HG02981 (cell line): ENCODE data around the gene CCDC43.
"Not testable (repeated sequence)": the region's sequence is repeated elsewhere in the genome, so short reads cannot be mapped to it uniquely, and the experiment has no call there.

Experiments used
- ATAC-seq: cut with Tn5 transposase; IDR thresholded peaks from one replicate; pipeline ENCODE4 v1.9.1; 2021; ENCODE audit warnings: mild to moderate bottlenecking, moderate library complexity; ENCODE audit not compliant: unreplicated experiment

The CCDC43 gene, protein sequence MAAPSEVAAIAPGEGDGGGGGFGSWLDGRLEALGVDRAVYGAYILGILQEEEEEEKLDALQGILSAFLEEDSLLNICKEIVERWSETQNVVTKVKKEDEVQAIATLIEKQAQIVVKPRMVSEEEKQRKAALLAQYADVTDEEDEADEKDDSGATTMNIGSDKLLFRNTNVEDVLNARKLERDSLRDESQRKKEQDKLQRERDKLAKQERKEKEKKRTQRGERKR

DNA sequence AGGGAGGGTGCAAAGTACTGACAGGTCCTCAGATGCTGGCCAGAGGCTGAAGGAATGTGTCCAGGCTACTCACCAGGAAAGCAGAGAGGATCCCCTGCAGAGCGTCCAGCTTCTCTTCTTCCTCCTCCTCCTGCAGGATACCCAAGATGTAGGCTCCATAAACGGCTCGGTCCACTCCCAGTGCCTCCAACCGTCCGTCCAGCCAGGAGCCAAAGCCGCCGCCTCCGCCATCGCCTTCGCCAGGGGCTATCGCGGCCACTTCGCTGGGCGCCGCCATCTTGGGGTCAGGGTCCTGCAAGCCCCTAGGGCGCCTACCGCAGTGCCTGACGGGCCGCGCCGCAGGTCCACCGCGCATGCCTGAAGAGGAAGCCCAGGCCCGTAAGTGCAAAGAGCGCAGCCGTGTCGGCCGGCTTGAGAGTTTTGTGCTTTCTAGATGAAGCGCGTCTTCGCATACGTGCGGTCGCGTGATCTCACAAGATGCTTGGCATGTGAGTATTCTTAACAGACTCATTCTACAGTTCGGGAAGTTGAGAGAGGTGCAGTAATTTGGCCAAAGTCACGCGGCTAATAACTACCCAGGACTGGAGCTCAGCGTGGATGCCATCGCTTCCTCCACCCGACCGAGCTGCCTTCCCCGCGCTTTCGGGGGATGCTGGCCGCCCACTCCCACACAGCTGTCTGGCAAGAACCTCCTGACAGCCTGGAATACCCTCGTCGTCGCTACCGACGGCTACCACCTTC, at the start of gene CCDC43:
Gene CCDC43, minus strand, starts transcription at position 300 of the 741 bp plus-strand sequence. Its CDS starts 23 bp downstream, at position 277.
- peak; percentile 86 for ATAC-seq

DNA sequence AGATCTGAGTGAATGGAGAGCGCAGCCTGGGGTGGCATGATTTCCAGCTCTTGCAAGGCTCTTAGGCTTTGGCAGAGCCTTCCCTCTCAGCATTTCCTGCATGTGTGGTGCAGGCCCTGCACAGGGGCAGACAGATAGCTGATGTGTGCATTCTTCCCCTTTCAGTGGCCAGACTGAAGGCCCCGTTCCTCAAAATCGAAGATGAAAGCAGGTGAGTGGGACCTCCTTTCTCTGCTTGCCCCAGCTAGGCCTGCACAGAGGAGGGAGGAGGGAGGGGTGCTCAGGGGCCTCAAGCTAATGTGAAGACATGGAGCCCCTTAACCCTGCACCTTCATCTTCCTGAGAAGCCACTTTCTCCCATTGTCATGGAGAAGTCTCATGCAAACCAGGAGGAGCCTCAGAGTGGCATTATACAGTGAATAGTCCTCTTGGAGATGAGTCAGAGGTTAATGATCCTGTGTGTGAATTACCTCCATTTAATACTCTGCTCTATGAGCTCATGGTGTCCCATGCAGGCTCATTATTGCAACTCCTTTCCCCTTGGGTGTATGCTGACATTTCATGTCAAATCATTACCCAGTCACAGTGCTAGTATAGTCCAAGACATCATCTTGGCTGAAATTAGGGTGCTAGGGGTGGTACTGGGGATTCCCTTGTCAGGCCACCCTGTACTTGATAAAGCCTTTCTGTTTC, 48.8 kb upstream of the CCDC43 start:
- no peak for ATAC-seq

DNA sequence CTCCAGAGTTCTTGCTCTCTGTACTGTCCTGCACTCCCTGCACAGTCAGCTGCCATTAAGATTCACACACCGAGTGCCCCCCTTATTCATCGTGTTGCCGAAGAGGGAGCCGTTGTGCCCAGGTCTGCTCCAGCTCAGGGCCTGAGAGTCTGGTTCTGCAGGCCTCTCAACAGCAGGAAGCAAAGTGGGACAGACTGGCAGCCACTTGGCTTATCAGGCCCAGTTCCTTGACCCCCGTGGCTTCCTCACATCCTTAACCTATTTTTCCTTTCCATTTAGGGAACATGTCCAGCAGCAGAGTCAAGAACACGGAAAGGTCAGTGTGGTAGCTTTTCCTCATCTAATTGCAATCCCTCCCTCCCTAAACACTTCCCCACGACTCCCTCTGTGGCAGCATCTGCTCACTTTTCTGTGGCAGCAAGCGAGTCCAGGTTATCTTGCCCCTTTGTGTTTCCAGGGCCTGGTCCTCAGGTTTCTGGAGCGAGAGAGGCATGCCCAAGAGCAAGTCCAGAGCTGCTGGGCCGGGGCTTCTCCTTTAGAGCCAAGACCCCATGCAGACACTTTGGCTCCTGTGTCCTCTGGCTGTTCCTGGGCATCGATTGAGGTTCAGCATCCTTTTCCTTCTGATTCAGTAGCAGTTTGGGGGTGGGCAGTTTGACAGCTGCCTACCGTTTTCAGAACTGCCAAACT, 47.1 kb upstream of the CCDC43 start:
- no peak for ATAC-seq

DNA sequence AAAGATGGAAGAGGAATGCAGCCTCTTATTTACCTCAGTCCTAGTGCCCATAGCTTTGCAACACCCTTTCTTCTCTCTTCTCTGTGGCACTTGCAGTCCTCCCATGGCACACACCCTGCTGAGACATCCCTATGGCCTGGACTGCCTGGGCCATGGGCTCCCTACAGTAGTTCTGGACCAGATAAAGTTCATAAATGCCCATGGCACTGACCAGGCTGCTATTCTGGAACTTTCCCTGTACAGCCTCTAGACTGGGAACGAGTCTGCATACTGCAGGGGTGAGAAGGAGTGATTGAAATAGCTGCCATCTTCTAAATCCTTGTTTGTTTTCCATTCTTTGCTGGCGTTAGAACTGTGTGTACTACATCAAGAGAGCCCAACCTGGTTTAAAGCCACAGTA, 44.7 kb upstream of the CCDC43 start:
- no peak for ATAC-seq

DNA sequence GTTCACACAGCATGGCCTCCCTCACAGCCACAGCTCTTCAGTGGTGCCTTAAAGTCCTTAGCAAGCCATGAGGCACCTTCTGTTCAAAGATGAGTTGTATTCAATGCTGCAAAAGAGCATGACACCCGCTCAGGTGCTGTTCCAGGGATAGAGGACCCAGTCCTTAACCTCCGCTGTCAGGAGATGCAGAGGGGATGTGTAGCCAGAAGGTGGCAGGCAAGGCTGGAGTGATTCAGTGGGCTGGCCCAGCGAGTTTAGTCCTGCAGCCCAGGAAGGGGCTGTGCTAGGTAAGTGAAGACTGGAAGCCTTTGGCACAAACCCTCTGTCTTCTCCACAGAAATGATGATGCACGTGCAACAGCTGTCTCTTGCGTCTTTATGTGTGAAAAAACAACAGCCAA, 44.2 kb upstream of the CCDC43 start:
- no peak for ATAC-seq

DNA sequence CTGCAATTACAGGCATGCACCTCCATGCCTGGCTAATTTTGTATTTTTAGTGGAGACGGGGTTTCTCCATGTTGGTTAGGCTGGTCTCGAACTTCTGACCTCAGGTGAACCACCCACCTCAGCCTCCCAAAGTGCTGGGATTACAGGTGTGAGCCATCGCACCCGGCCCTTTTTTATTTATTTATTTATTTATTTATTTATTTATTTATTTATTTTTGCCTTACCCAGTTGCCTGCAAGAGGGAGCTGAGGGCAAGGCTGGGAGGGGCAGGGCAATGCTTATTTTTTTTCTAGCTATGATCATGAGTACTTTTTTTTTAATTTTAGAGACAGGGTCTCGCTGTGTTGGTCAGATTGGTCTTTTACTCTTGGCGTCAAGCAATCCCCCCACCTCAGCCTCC, 36.5 kb upstream of the CCDC43 start:
- ATAC-seq, result not testable (repeated sequence)

DNA sequence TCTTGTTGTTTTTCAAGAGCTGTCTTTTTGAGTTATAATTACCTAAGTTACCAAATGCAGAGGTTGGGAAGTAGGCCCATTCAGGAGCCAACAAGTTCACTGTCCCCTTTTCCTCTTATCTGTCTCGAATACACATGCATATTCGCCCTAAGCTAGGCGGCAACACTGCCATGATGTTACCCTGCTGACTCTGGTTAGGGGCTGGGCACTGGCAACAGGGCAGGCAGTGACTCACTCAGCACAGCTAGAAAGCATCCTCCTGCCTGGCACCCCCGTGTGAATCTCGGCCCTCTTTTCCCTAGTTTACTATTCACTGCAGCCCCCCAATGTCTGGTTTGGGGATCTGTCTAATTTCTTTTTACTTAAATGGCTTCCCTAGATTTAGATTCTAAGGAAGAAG, 32.7 kb upstream of the CCDC43 start:
- ATAC-seq, result no peak

DNA sequence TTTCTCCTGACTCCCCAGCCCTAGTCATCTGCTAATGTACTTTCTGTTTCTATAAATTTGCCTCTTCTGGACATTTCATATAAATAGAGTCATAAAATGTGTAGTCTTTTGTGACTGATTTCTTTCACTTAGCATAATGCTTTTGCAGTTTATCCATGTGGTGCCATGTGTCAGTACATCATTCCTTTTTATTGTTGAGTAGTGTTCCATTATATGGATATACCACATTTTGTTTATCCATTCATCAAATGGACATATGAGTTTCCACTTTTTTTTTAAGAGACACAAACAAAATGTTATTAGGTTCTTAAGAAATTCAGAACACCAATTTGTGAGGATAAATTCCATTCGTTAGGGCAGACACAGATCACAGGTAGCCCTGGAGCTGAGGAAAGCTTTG, 29.9 kb upstream of the CCDC43 start:
- ATAC-seq, result no peak

DNA sequence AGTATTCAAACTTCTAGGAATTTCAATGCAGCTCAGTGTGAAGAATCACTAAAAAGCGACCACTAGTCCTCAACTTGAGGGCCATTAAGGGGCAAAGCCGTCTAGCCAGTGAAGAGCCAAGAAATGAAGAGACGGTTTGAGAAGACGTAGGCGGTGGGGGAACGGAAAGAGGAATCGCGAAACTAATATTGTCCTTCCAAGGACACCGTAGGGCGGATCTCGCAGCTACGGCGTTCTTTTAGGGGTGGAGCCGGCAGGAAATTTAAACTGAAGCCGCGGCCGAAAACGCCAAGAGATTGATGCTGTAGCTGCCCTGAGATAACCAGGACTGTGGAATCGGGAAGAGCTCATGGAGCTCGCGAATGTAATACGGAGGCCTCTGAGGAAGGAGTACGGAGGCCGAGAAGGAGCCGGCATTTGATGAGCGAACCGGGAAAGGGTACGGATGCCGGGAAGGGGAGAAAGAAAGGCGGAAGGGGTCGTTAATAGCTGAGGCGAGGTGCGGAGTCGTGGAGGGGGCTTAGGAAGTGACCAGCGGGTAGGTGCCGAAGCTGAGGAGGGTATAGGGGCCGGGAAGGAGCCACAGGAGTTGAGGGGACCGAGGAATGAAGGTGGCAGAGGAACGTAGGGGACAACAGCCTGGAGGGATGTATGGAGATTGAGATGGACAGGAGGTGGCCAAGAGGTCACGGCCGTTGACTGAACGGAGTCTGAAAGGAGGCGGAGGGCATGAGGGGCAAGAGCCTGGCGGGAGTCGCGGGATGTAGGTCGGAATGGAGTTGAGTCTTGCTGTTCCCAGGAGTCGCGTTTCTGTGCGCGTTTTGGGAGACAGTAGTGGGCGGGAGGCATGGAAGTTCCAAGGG, 19.1 kb upstream of the CCDC43 start, which contains the start of gene DBF4B:
Gene DBF4B, plus strand, starts transcription at position 265 of the 863 bp plus-strand sequence. Its CDS starts 156 bp downstream, at position 421.
- no peak for ATAC-seq

DNA sequence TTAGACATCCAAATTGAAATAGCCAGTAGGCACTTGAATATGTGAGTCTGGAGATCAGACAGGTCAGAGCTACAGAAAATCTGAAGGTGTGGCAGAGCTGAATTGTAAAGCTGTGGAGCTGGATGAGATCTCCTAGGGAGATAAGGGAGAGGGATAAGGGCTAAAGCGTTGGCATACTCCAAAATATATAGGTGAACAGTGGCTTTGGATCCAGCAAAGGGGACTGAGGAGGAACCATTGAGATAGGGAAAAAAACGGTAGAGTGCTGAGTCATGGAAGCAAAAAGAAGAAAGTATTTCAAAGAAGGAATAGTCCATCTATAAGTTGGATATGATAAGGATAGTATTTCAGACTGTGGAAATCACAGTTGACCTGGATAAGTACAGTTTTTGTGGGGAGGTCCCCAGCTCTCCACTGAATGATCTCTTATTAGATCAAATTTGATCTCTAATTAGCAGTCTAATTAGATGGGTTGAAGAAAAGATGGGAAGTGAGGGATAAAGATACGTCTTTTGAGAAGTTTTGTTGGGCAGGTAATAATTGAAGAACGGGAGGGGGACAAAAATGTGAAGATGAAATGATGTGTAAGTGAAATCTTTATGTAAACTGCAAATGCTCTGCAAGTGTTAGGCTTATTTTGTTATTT, 18.3 kb upstream of the CCDC43 start:
- ATAC-seq, result no peak

DNA sequence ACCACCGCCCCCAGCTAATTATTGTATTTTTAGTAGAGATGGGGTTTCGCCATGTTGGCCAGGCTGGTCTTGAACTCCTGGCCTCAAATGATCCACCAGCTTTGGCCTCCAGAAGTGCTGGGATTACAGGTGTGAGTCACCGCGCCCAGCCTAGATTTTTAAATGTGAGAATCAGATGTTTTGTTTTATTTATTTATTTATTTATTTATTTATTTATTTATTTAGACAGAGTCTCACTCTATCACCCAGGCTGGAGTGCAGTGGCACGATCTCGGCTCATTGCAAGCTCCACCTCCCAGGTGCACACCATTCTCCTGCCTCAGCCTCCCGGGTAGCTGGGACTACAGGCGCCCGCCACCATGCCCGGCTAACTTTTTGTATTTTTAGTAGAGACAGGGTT, 10.7 kb upstream of the CCDC43 start:
- not testable (repeated sequence) for ATAC-seq

DNA sequence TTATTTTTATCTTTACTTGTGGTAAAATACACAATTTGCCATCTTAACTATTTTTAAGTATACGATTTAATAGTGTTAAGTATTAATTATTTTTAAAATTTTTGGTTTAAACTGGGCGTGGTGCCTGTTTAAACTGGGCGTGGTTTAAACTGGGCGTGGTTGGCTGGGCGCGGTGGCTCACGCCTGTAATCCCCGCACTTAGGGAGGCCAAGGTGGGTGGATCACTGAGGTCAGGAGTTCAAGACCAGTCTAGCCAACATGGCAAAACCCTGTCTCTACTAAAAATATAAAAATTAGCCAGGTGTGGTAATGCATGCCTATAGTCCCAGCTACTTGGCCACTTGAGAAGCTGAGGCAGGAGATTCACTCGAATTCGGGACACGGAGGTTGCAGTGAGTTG, 4.0 kb upstream of the CCDC43 start:
- ATAC-seq, result no peak

DNA sequence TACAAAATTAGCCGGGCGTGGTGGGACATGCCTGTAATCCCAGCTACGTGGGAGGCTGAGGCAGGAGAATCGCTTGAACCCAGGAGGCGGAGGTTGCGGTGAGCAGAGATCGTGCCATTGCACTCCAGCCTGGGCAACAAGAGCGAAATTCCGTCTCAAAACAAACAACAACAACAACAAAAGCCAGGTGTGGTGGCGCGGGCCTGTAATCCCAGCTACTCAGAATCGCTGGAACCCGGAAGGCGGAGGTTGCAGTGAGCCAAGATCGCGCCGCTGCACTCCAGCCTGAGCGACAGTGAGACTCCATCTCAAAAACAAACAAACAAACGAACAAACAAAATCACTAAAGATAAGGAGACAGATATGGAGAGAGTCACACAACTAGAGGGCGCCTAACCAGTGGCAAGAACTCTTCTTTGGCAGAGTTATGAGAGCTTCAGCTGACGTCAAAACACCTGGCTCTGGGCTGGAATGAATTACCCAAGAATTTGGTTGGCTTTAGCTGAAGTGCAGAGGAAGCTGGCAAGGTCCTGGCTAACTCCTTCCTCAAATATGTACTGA, 1.2 kb upstream of the CCDC43 start:
- not testable (repeated sequence) for ATAC-seq

DNA sequence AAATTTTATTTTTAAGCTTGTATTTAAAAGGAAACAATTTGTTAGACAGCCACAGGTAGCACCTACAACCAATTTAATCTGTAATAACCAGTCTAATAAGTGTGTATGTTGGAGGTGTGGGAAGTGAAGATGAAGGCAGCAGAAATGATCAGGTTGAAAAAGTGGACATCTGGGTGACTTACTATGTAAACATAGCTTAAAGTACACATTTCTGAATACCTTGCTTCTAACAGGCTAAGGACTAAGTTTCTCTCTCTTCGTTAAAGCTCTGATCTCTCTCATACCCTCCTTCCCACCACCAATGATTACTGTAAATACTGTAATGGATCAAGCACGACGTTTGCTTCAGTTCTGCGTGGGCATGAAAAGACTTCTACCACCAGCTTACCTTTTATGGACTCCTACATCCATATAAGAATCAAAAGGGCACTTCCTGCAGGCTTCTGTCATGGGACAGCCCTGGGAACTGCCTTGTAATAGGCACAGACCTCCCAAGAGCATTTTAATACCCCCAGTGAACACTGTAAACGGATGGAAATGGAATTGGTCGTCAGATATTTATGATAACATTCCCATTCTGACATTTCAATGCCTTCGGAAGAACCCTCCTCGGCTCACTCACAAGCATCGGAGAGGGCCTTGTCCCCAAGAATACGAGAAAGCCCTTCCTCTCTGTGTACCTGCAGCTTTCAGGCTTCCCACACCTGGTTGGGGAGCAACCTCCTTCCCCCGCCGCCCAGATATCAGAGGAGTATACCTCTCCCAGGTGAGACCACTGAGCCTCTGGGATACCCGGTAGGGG, 700 bp downstream of the CCDC43 start:
- no peak for ATAC-seq

DNA sequence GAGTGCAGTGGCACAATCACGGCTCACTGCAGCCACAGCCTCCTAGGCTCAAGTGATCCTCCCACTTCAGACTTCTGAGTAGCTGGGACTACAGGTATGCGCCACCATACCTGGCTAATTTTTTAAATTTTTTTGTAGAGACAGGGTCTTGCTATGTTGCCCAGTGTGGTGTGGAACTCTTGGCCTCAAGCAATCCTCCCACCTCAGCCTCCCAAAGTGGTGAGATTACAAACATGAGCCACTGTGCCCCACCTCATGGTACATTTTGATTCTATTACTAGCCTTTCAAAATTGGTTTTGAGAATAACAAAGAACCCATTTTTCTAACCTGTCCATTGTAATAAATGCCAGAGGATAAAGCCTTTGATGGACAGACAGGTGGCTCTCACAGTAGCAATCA, 1.4 kb downstream of the CCDC43 start:
- ATAC-seq, result no peak

DNA sequence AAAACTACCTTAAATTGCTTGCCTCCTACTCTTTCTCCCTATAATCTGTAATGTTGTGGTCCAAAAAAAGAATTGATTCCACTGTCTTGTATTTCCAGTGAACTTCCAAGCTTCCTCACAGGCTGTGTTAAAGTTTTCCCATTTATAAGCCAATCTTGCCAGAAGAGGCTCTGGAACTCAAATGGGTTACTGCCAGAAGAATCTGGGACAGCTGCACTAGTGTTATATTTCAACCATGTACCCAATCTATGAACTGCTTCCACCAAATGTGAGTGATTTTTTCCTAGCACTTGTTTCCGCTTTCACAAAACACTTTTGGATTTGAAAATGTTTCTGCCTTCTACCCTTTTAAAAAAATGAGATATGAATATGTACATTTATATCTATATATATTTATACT, 1.8 kb downstream of the CCDC43 start:
- ATAC-seq, result no peak

DNA sequence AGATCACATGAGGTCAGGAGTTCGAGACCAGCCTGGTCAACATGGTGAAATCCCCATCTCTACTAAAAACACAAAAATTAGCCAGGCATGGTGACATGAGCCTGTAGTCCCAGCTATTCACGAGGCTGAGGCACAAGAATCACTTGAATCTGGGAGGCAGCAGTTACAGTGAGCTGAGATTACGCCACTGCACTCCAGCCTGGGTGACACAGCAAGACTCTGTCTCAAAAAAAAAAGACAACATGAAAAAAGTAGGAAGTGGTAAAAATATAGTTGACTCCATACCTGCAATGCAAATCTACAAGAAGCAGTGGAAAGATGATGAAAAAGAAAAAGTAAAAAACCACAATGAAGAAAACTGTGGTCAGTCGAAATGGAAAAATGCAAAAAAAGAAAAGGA, 6.3 kb downstream of the CCDC43 start:
- not testable (repeated sequence) for ATAC-seq

DNA sequence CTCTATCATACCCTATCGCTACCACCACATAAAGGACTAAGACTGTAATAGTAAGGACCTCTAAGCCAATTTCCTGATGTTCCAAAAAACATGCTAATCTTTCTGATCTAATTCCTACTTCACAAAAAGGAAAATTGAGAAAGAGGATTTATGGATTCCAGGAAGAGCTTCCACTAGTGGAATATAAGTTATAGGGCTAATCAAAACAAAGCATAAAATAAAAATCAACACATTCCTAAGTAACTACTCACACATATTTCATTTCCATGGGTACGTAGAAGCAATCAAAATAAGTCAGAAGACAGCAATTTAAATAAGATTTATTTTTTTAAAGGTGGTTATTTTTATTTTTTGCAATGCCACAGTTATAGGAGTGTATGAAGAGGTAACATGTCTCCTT, 12.4 kb downstream of the CCDC43 start:
- no peak for ATAC-seq

DNA sequence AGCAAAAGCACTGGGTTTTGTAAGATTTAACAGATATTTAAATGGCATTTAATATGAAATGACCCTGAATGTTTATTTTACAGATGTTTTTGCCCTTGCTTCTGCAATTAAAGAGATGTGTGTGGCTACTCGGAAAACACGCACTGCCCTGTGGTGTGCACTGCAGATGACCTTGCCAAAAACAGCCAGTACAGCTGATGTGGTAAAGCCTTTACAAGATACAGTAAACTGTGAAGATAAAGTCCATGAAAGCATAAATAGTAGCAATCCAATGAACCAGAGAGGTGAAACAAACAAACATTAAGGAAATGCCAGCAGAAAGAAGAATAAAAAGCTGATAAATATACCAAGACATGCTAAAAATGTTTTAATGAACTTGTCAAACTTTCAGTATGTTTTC, 15.7 kb downstream of the CCDC43 start:
- no peak for ATAC-seq
